ENCODE data around the gene PLCH2.
"Not testable (repeated sequence)": the region's sequence is repeated elsewhere in the genome, so short reads cannot be mapped to it uniquely, and the experiment has no call there.

GRCh38 chr1:2551544-2551943 is 75.5 kb downstream of the PLCH2 start:
- TF ChIP-seq CTCF (conservative IDR thresholded peaks at IDR 0.05; ENCODE audit: low read length); EZH2phosphoT487 (IDR thresholded peaks at IDR 0.05; ENCODE audit: borderline replicate concordance): not testable (repeated sequence)
